Activated T-cell treated with anti-CD3 and anti-CD28 coated beads, Interleukin-2, amount 50 U/mL, for 72 hours (primary cell): ENCODE results near the gene E2F6. TPM values are rescaled to one million over a fixed set of nuclear protein-coding genes. Genes with fewer than 3 reads are reported as not detected.
A peak's percentile ranks its signal among the peaks of the same experiment; 100 is the strongest.

Experiments
- ATAC-seq, 2 donors: fragments of 150-1000 bp; cut with Tn5 transposase; replicated peaks in 1 of 2; 2 replicates each; pipeline ENCODE4 v1.10.0; 2021; ENCODE audit warnings: moderate library complexity in 2 of 2, mild to moderate bottlenecking in 1 of 2
- DNase-seq, 2 donors: peaks; one replicate each; pipeline ENCODE4 v3.0.0; 2021 to 2022; ENCODE audit warnings: mixed read lengths in 1 of 2
- H3K27ac Mint-ChIP-seq: one replicate; pipeline ENCODE4 v1.8.0; 2022; ENCODE audit warnings: mild to moderate bottlenecking, moderate library complexity, mixed read lengths
- H3K27me3 Mint-ChIP-seq: one replicate; pipeline ENCODE4 v1.8.0; 2022; ENCODE audit warnings: low read depth, mixed read lengths
- H3K36me3 Mint-ChIP-seq, 2 donors: one replicate each; pipeline ENCODE4 v1.8.0; 2022; ENCODE audit warnings: mixed read lengths in 2 of 2, mild to moderate bottlenecking in 1 of 2; ENCODE audit not compliant: insufficient read depth in 2 of 2
- H3K4me1 Mint-ChIP-seq: one replicate; pipeline ENCODE4 v1.8.0; 2022; ENCODE audit warnings: low read depth, mixed read lengths
- H3K4me3 Mint-ChIP-seq, 2 donors: one replicate each; pipeline ENCODE4 v1.8.0; 2022; ENCODE audit warnings: mild to moderate bottlenecking in 2 of 2, mixed read lengths in 2 of 2, moderate library complexity in 2 of 2
- H3K9me3 Mint-ChIP-seq, 2 donors: one replicate each; pipeline ENCODE4 v1.8.0; 2022; ENCODE audit warnings: mixed read lengths in 2 of 2
- total RNA-seq, 2 donors: library from RNA; stranded (reverse); gene quantifications; one replicate each; pipeline ENCODE4 v1.2.3, GENCODE V29; 2022

E2F6 gene
- total RNA-seq, 2 donors from 2014 or later: 6.8 to 8.3 TPM

GRCh38 chr2:11466307-11467128, 557 bp upstream of the E2F6 start:
- Mint-ChIP-seq H3K4me1 (peaks cover 36% of the 10 kb centered on the region), H3K4me3 (peak overlapping the region; percentile 94 to 95)
- ATAC-seq: peak; percentile 46 to 47

GRCh38 chr2:11465110-11465484, 864 bp downstream of the E2F6 start:
- DNase-seq (no peak), ATAC-seq (no peak)
- Mint-ChIP-seq H3K27me3 (no peaks in the 10 kb centered on the region), H3K27ac (peak overlapping the region; percentile 90), H3K4me3 (peak overlapping the region; percentile 94 to 95), H3K4me1 (peaks cover 40% of the 10 kb centered on the region), H3K36me3 (peaks cover 6 to 17% of the 10 kb centered on the region in 2 donors), H3K9me3 (no peaks in the 10 kb centered on the region)

More at GRCh38 chr2:11466307-11467128, 557 bp upstream of the E2F6 start:
- no peaks in the 10 kb centered on the region for H3K27me3 Mint-ChIP-seq
- peak overlapping the region; percentile 94 for H3K27ac Mint-ChIP-seq
- peaks cover 6 to 18% of the 10 kb centered on the region in 2 donors for H3K36me3 Mint-ChIP-seq
- no peaks in the 10 kb centered on the region for H3K9me3 Mint-ChIP-seq
- no peak for DNase-seq

GRCh38 chr2:11459816-11460215, 6.1 kb downstream of the E2F6 start:
- Mint-ChIP-seq H3K9me3 (no peaks in the 10 kb centered on the region), H3K27ac (no peak overlapping the region), H3K36me3 (peaks cover 2 to 17% of the 10 kb centered on the region in 2 donors), H3K27me3 (no peaks in the 10 kb centered on the region), H3K4me1 (peaks cover 45% of the 10 kb centered on the region), H3K4me3 (no peak overlapping the region)
- ATAC-seq: no peak
- no peak for DNase-seq

- H3K27me3 Mint-ChIP-seq: no peaks in the 10 kb centered on the region
- peaks cover 0 to 9% of the 10 kb centered on the region in 2 donors for H3K36me3 Mint-ChIP-seq
- H3K4me1 Mint-ChIP-seq: peaks cover 35% of the 10 kb centered on the region
- DNase-seq: no peak
- no peak overlapping the region for H3K27ac Mint-ChIP-seq
- no peak overlapping the region for H3K4me3 Mint-ChIP-seq
- no peak for ATAC-seq
- no peaks in the 10 kb centered on the region for H3K9me3 Mint-ChIP-seq
Measured at GRCh38 chr2:11458753-11459152, 7.2 kb downstream of the E2F6 start.

GRCh38 chr2:11457935-11458334, 8.0 kb downstream of the E2F6 start:
- H3K27ac Mint-ChIP-seq: no peak overlapping the region
- no peak for ATAC-seq

GRCh38 chr2:11456251-11456650, 9.7 kb downstream of the E2F6 start:
- Mint-ChIP-seq H3K27ac (peak overlapping the region; percentile 82), H3K4me3 (peak overlapping the region in 1 of 2 donors; percentile 20), H3K36me3 (peaks cover 0 to 6% of the 10 kb centered on the region in 2 donors), H3K27me3 (no peaks in the 10 kb centered on the region), H3K4me1 (peaks cover 21% of the 10 kb centered on the region), H3K9me3 (no peaks in the 10 kb centered on the region)
- peak; percentile 39 to 57 for ATAC-seq
- no peak for DNase-seq

More at GRCh38 chr2:11457935-11458334, 8.0 kb downstream of the E2F6 start:
- no peak for DNase-seq
- no peaks in the 10 kb centered on the region for H3K9me3 Mint-ChIP-seq
- no peaks in the 10 kb centered on the region for H3K27me3 Mint-ChIP-seq
- peaks cover 26% of the 10 kb centered on the region for H3K4me1 Mint-ChIP-seq
- no peak overlapping the region for H3K4me3 Mint-ChIP-seq
- peaks cover 0 to 5% of the 10 kb centered on the region in 2 donors for H3K36me3 Mint-ChIP-seq

DNA sequence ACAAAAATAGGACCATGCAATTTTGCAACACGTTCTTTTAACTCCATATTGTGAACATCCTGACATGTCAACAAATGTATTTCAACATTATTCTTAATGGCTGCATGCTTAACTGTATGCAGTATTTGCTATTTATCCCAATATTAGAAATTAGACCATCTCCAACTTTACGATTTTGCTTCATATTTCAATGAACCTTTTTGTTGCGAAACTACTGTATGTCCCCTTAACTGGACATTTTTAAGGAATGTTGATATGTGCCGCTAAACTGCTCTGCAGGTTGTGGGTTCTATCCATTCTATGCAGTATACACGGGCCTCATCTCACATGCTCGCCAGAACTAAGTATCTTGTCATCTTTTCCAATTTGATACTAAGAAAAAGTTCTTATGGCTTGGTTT, 11.1 kb downstream of the E2F6 start:
- peaks cover 16% of the 10 kb centered on the region for H3K4me1 Mint-ChIP-seq
- DNase-seq (no peak), ATAC-seq (no peak)
- H3K36me3 Mint-ChIP-seq: peaks cover 0 to 6% of the 10 kb centered on the region in 2 donors
- H3K27me3 Mint-ChIP-seq: no peaks in the 10 kb centered on the region
- H3K4me3 Mint-ChIP-seq: no peak overlapping the region
- peak overlapping the region; percentile 38 for H3K27ac Mint-ChIP-seq
- no peaks in the 10 kb centered on the region for H3K9me3 Mint-ChIP-seq

- peaks cover 0 to 6% of the 10 kb centered on the region in 2 donors for H3K36me3 Mint-ChIP-seq
- no peak overlapping the region for H3K4me3 Mint-ChIP-seq
Measured at GRCh38 chr2:11450791-11451190, 15.2 kb downstream of the E2F6 start.

GRCh38 chr2:11446733-11447248, 19.2 kb downstream of the E2F6 start:
- Mint-ChIP-seq H3K27me3 (no peaks in the 10 kb centered on the region), H3K36me3 (peaks cover 10 to 21% of the 10 kb centered on the region in 2 donors), H3K27ac (no peak overlapping the region), H3K4me1 (no peaks in the 10 kb centered on the region), H3K4me3 (no peak overlapping the region), H3K9me3 (peaks cover 2 to 6% of the 10 kb centered on the region in 2 donors)
- peak in 1 of 2 donors; percentile 39 for ATAC-seq
- peak; percentile 45 to 57 for DNase-seq

More at GRCh38 chr2:11450791-11451190, 15.2 kb downstream of the E2F6 start:
- DNase-seq (no peak), ATAC-seq (no peak)
- Mint-ChIP-seq H3K9me3 (no peaks in the 10 kb centered on the region), H3K27me3 (no peaks in the 10 kb centered on the region), H3K27ac (no peak overlapping the region), H3K4me1 (no peaks in the 10 kb centered on the region)

GRCh38 chr2:11444737-11445136, 21.2 kb downstream of the E2F6 start:
- Mint-ChIP-seq H3K36me3 (peaks cover 13 to 23% of the 10 kb centered on the region in 2 donors), H3K9me3 (peaks cover 3 to 6% of the 10 kb centered on the region in 2 donors), H3K4me1 (no peaks in the 10 kb centered on the region), H3K4me3 (no peak overlapping the region), H3K27me3 (no peaks in the 10 kb centered on the region), H3K27ac (no peak overlapping the region)
- DNase-seq (no peak), ATAC-seq (no peak)

- Mint-ChIP-seq H3K27ac (no peak overlapping the region), H3K36me3 (peaks cover 11 to 20% of the 10 kb centered on the region in 2 donors), H3K4me1 (no peaks in the 10 kb centered on the region), H3K4me3 (no peak overlapping the region), H3K27me3 (no peaks in the 10 kb centered on the region), H3K9me3 (peaks cover 3 to 6% of the 10 kb centered on the region in 2 donors)
- ATAC-seq: no peak
- no peak for DNase-seq
Measured at GRCh38 chr2:11438555-11439080, 27.3 kb downstream of the E2F6 start.

DNA sequence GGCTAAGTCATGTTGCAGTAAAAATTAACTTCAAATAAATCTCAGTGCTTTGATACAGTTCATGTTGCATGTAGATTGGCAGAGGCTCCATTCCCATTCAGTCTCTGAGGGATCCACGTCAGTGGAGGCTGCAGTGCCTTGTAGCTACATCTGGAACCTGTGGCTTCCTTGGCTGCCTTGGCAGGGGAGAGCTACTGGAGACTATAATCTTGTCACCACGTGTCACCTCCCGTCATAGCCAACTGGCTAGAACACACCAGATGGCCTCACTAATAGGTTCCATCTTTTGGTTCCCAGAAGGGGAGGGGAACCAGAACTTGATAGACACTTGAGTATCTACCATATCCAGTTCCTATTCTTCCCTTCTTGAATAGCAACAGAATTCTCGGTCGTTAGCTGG, 28.4 kb downstream of the E2F6 start:
- no peak overlapping the region for H3K27ac Mint-ChIP-seq
- H3K27me3 Mint-ChIP-seq: no peaks in the 10 kb centered on the region
- no peak for ATAC-seq

DNA sequence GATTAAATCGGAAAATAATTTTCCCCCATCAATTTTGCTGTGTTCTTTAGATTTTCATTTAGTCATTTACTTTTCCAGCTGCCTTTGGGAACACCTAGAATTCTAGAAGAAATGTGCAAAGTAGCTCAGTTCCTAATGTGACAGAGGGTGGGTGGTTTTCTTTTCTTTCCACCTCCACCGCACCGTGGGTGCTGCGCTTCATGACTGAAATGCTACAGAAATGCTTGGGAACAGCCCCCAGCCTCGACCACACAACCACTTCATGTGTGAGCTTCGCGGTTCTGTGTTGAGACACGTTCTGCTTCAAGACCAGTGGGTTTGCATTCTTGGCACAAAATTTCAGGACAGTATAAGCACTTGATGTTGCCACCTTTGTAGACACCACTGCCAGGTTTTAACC, 30.9 kb downstream of the E2F6 start:
- H3K9me3 Mint-ChIP-seq: no peaks in the 10 kb centered on the region
- ATAC-seq: no peak
- DNase-seq: no peak
- no peak overlapping the region for H3K27ac Mint-ChIP-seq
- H3K36me3 Mint-ChIP-seq: peaks cover 0 to under 1% of the 10 kb centered on the region in 2 donors
- H3K4me3 Mint-ChIP-seq: no peak overlapping the region
- H3K27me3 Mint-ChIP-seq: no peaks in the 10 kb centered on the region
- no peaks in the 10 kb centered on the region for H3K4me1 Mint-ChIP-seq

More for the DNA sequence above, 28.4 kb downstream of the E2F6 start:
- Mint-ChIP-seq H3K4me1 (no peaks in the 10 kb centered on the region), H3K9me3 (peaks cover 2 to 3% of the 10 kb centered on the region in 2 donors), H3K36me3 (peaks cover 6 to 12% of the 10 kb centered on the region in 2 donors), H3K4me3 (no peak overlapping the region)
- no peak for DNase-seq
